ENCODE data around the gene RHBDF1. TPM values are rescaled to one million over a fixed set of nuclear protein-coding genes. Genes with fewer than 3 reads are reported as not detected.

RHBDF1 gene
- total RNA-seq, 4 donors from 2014 or later = 92.7 to 157 (median 137) TPM

DNA sequence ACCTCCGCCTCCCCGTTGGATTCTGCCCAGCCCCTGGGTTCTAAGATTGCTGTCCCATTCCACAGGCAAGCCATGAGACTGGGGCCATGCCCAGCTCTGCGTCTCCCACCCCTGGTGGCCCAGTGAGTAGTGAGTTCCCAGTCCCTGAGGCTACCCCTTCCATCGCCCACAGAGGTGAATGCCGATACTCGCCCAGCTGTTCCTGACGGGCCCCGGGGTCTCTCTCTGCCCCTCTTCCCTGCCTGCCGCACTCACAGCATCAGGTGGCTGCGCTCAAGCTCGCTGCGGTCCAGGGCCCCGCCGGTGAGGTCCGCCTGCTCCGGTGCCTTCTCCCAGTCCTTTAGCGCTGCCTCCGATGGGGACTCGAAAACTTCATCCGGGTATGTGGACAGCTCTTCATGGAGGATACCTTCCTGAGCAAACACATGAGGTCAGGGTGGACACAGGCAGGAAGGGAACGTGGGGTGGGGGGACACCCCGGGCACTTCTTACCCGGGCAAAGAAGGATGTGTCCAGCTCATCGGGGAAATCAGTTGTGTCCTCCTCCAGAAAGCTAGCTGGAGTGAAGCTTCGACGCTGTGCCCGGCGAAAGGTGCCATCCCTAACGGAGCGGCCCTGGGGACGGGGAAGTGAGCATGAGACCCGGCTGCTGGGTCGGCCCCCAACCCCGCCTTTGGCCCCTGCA is 10.0 kb downstream of the RHBDF1 start:
- DNase-seq (ENCODE audit: low spot score in 2 of 2) = no peak
- H3K36me3 ChIP-seq = peaks cover 0 to 76% (median 12%) of the 10 kb centered on the region in 3 donors

DNA sequence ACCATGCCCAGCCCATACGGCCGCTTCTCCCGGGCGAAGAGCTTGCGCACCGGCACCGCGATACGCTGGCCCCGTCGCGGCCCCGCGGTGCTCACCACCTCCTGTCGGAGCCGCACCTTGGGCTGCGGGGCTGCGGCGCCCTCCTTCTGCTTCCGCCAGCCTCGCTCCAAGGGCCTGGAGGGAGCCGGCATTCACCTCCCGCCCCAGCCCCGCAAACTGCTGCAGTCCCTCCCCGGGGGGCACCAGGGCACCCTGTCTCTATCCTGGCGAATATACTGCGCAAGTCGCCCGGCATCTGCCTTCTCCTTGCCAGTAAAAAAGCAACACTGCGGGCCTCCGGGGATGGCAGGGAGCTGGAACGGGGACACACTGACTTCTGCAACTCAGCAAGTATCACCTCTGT is 10.6 kb downstream of the RHBDF1 start:
- Histone ChIP-seq H3K4me3 (no peak overlapping the region), H3K27me3 (no peaks in the 10 kb centered on the region), H3K27ac (no peak overlapping the region), H3K9me3 (no peaks in the 10 kb centered on the region), H3K4me1 (peaks cover 0 to 39% (median 16%) of the 10 kb centered on the region in 4 donors), H3K36me3 (peaks cover 0 to 81% (median 12%) of the 10 kb centered on the region in 3 donors)
- TF ChIP-seq, protein P1, sequence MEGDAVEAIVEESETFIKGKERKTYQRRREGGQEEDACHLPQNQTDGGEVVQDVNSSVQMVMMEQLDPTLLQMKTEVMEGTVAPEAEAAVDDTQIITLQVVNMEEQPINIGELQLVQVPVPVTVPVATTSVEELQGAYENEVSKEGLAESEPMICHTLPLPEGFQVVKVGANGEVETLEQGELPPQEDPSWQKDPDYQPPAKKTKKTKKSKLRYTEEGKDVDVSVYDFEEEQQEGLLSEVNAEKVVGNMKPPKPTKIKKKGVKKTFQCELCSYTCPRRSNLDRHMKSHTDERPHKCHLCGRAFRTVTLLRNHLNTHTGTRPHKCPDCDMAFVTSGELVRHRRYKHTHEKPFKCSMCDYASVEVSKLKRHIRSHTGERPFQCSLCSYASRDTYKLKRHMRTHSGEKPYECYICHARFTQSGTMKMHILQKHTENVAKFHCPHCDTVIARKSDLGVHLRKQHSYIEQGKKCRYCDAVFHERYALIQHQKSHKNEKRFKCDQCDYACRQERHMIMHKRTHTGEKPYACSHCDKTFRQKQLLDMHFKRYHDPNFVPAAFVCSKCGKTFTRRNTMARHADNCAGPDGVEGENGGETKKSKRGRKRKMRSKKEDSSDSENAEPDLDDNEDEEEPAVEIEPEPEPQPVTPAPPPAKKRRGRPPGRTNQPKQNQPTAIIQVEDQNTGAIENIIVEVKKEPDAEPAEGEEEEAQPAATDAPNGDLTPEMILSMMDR (IDR thresholded peaks at IDR 0.05) = no peak
- TF ChIP-seq POLR2A (IDR thresholded peaks at IDR 0.05) (no peak), EP300 (IDR thresholded peaks at IDR 0.05) (no peak)
- DNase-seq (ENCODE audit: low spot score in 2 of 2) = no peak
- WGBS, 2 donors = 92 to 93% methylated on average over 26 to 32 of the region's 32 CpGs

More for the DNA sequence above, 10.0 kb downstream of the RHBDF1 start:
- WGBS, 2 donors = 92 to 94% methylated on average over 32 to 34 of the region's 34 CpGs
- Histone ChIP-seq H3K9me3 (no peaks in the 10 kb centered on the region), H3K27ac (no peak overlapping the region), H3K27me3 (no peaks in the 10 kb centered on the region), H3K4me3 (no peak overlapping the region), H3K4me1 (peaks cover 0 to 43% (median 21%) of the 10 kb centered on the region in 4 donors)
- TF ChIP-seq, protein P1 (IDR thresholded peaks at IDR 0.05) = no peak
- TF ChIP-seq POLR2A (IDR thresholded peaks at IDR 0.05) (no peak), EP300 (IDR thresholded peaks at IDR 0.05) (no peak)

DNA sequence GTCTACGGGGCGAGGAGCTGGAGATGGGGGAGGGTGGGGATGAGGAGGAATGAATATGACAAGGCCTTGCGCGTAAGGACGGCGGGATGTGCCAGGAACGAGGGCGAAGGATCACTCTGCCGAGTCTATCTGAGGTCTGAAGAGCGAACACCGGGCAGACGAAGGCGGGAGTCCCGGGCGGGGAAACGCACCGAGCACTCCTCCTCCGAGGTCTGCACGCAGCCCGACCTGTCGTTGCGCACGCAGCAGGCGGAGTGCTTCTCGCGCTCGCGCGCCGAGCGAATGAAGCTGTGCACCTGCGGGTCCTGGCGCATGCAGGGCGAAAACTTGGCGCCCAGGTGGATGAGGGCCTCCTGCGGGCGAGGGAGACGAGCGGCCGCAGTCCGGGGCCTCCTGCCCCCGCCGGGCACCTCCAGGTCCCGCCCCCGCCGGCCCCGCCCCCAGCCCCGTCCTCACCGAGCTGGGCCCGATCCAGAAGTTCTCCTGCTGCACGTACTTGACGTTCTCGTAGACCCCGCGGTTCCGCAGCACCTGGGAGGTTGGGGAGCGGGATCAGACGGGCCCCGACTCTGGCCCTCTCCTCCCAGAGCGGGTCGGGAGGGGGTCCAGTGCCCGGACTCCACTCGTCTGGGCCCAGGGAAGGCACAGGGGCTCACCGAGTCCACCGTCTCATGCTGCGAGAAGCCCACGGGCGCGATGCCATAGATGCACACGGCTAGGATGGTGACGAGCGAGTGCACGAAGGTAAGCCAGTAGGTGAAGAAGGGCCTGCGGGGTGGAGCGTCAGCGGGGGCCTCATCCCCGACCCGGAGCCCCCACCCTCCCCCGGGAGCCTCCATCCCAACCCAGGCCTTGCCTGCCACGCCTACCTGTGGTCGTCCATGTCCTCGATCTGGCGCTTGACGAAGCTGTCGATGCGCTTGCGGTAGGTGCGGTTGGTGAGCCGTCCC is 11.2 kb downstream of the RHBDF1 start:
- no peaks in the 10 kb centered on the region for H3K27me3 ChIP-seq
- 79 to 83% methylated on average over 68 to 81 of the region's 89 CpGs for WGBS, 2 donors
- H3K4me3 ChIP-seq = no peak overlapping the region
- DNase-seq (ENCODE audit: low spot score in 2 of 2) = no peak
- H3K36me3 ChIP-seq = peaks cover 0 to 88% (median 12%) of the 10 kb centered on the region in 3 donors
- no peak overlapping the region for H3K27ac ChIP-seq
- TF ChIP-seq, protein P1 (IDR thresholded peaks at IDR 0.05) = no peak
- no peak for TF ChIP-seq POLR2A (IDR thresholded peaks at IDR 0.05)
- no peak for TF ChIP-seq EP300 (IDR thresholded peaks at IDR 0.05)
- H3K9me3 ChIP-seq = no peaks in the 10 kb centered on the region
- peaks cover 0 to 33% (median 9%) of the 10 kb centered on the region in 4 donors for H3K4me1 ChIP-seq

DNA sequence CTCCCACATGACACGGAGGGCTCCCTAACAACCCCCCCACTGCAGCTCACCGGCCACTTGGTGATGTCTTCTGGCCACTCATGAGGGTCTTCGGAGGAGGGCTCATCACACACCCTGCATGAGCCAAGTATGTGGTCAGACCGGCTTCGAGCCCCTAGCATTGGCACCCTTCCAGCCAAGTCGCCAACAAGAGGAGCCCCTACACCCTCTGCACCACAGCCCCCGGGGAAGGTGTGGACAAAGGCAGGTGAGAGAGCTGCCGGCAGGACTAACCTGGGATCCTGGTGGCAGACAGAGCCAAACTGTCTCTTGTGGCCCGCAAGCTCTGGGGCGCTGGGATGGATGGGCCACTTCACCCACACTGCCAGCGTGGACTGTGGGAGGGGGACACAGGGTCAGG is 12.3 kb downstream of the RHBDF1 start:
- Histone ChIP-seq H3K4me3 (no peak overlapping the region), H3K36me3 (peaks cover 0 to 98% (median 12%) of the 10 kb centered on the region in 3 donors), H3K4me1 (peaks cover 0 to 22% (median 0%) of the 10 kb centered on the region in 4 donors), H3K27ac (no peak overlapping the region), H3K27me3 (no peaks in the 10 kb centered on the region), H3K9me3 (no peaks in the 10 kb centered on the region)
- DNase-seq (ENCODE audit: low spot score in 2 of 2) = no peak
- TF ChIP-seq, protein P1 (IDR thresholded peaks at IDR 0.05) = no peak
- no peak for TF ChIP-seq POLR2A (IDR thresholded peaks at IDR 0.05)
- no peak for TF ChIP-seq EP300 (IDR thresholded peaks at IDR 0.05)
- 76 to 77% methylated on average over 11 of the region's 11 CpGs for WGBS, 2 donors
